Measurements from ENCODE around the gene CPED1.

DNA sequence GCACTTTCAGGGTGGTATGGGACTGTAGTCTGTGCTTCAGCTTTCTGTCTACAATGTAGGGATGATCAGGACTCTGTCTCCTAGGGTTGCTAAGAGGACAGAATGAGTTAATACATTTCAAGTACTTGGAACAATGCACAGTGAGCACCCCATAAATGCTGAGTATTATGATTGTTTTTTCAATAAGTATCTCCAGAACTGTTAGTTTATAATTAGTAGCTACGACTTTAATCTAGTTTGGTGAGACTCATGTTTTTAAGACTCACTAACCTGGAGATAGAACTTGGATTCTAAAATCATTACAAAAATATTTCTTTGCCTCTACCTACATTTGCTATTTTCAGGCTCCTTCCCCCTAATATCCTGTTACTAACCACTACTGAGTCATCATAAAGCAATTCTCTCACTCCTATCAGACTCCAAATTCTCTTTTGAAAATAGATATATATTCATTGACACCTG is 95.3 kb downstream of the CPED1 start:
- TF ChIP-seq, protein P1, sequence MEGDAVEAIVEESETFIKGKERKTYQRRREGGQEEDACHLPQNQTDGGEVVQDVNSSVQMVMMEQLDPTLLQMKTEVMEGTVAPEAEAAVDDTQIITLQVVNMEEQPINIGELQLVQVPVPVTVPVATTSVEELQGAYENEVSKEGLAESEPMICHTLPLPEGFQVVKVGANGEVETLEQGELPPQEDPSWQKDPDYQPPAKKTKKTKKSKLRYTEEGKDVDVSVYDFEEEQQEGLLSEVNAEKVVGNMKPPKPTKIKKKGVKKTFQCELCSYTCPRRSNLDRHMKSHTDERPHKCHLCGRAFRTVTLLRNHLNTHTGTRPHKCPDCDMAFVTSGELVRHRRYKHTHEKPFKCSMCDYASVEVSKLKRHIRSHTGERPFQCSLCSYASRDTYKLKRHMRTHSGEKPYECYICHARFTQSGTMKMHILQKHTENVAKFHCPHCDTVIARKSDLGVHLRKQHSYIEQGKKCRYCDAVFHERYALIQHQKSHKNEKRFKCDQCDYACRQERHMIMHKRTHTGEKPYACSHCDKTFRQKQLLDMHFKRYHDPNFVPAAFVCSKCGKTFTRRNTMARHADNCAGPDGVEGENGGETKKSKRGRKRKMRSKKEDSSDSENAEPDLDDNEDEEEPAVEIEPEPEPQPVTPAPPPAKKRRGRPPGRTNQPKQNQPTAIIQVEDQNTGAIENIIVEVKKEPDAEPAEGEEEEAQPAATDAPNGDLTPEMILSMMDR (IDR thresholded peaks at IDR 0.05): no peak
- TF ChIP-seq, protein P2, sequence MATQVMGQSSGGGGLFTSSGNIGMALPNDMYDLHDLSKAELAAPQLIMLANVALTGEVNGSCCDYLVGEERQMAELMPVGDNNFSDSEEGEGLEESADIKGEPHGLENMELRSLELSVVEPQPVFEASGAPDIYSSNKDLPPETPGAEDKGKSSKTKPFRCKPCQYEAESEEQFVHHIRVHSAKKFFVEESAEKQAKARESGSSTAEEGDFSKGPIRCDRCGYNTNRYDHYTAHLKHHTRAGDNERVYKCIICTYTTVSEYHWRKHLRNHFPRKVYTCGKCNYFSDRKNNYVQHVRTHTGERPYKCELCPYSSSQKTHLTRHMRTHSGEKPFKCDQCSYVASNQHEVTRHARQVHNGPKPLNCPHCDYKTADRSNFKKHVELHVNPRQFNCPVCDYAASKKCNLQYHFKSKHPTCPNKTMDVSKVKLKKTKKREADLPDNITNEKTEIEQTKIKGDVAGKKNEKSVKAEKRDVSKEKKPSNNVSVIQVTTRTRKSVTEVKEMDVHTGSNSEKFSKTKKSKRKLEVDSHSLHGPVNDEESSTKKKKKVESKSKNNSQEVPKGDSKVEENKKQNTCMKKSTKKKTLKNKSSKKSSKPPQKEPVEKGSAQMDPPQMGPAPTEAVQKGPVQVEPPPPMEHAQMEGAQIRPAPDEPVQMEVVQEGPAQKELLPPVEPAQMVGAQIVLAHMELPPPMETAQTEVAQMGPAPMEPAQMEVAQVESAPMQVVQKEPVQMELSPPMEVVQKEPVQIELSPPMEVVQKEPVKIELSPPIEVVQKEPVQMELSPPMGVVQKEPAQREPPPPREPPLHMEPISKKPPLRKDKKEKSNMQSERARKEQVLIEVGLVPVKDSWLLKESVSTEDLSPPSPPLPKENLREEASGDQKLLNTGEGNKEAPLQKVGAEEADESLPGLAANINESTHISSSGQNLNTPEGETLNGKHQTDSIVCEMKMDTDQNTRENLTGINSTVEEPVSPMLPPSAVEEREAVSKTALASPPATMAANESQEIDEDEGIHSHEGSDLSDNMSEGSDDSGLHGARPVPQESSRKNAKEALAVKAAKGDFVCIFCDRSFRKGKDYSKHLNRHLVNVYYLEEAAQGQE (IDR thresholded peaks at IDR 0.05; ENCODE audit: insufficient read depth in 1 of 2, low read depth in 2 of 2, low read length in 1 of 2): no peak
- TF ChIP-seq POLR2AphosphoS5 (IDR thresholded peaks at IDR 0.05; ENCODE audit: low read depth, low read length): no peak
- TF ChIP-seq SIN3A (IDR thresholded peaks at IDR 0.05; ENCODE audit: borderline replicate concordance, insufficient read depth, low read depth, low read length): no peak
- no peak for TF ChIP-seq TCF7L2 (IDR thresholded peaks at IDR 0.05; ENCODE audit: low read depth, low read length)
